Measurements from ENCODE around the gene IGHMBP2.

IGHMBP2 gene

DNA sequence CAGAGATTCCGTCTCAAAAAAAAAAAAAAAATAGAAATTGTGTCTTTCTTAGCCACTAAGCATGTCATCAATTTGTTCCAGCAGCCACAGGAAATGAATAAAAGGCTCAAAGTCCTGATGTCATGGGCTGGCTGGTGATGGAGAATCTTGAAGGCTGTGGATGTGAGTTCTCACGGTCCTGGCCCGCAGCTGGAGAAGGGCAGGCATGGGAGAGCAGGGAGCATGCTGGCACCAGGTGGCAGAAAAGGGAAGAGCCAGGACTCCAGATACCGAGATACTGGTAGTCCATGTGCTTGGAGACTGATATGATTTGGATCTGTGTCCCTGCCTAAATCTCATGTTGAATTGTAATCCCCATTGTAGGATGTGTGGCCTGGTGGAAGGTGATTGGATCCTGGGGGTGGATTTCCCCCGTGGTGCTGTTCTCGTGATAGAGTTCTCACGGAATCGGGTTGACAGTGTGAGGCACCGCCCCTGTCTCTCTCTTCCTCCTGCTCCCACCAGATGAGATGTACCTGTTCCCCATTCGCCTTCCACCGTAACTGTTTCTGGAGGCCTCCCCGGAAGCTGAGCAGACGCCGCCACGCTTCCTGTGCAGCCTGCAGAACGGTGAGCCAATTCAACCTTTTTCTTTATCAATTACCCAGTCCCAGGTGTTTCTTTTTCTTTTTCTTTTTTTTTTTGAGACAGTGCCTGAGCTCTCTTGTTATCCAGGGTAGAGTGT is 59.0 kb downstream of the IGHMBP2 start:
- TF ChIP-seq, protein P1, sequence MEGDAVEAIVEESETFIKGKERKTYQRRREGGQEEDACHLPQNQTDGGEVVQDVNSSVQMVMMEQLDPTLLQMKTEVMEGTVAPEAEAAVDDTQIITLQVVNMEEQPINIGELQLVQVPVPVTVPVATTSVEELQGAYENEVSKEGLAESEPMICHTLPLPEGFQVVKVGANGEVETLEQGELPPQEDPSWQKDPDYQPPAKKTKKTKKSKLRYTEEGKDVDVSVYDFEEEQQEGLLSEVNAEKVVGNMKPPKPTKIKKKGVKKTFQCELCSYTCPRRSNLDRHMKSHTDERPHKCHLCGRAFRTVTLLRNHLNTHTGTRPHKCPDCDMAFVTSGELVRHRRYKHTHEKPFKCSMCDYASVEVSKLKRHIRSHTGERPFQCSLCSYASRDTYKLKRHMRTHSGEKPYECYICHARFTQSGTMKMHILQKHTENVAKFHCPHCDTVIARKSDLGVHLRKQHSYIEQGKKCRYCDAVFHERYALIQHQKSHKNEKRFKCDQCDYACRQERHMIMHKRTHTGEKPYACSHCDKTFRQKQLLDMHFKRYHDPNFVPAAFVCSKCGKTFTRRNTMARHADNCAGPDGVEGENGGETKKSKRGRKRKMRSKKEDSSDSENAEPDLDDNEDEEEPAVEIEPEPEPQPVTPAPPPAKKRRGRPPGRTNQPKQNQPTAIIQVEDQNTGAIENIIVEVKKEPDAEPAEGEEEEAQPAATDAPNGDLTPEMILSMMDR (IDR thresholded peaks at IDR 0.05; ENCODE audit: insufficient read depth, low read depth, low read length, missing control alignments) = no peak
- DNase-seq (ENCODE audit: low read depth) = peak; percentile 38
- no peak overlapping the region for H3K4me3 ChIP-seq (ENCODE audit: low read depth, low read length)

DNA sequence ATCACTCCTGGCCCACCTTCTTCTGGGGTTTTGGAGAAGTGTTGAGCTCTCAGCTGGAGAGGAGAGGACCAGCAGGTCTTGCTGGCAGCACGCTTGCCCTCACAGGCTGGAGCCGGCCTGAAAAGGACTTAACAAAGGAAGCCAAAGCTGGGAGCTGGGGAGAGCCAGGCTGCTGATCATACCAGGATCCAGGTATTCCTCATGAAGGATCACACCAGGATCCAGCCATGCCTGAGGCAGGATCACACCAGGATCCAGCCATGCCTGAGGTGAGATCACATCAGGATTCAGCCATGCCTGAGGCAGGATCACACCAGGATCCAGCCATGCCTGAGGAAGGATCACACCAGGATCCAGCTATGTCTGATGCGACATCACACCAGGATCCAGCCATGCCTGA is 60.1 kb downstream of the IGHMBP2 start:
- TF ChIP-seq, protein P1 (IDR thresholded peaks at IDR 0.05; ENCODE audit: insufficient read depth, low read depth, low read length, missing control alignments) = no peak
- H3K4me3 ChIP-seq (ENCODE audit: low read depth, low read length) = no peak overlapping the region
- no peak for DNase-seq (ENCODE audit: low read depth)

DNA sequence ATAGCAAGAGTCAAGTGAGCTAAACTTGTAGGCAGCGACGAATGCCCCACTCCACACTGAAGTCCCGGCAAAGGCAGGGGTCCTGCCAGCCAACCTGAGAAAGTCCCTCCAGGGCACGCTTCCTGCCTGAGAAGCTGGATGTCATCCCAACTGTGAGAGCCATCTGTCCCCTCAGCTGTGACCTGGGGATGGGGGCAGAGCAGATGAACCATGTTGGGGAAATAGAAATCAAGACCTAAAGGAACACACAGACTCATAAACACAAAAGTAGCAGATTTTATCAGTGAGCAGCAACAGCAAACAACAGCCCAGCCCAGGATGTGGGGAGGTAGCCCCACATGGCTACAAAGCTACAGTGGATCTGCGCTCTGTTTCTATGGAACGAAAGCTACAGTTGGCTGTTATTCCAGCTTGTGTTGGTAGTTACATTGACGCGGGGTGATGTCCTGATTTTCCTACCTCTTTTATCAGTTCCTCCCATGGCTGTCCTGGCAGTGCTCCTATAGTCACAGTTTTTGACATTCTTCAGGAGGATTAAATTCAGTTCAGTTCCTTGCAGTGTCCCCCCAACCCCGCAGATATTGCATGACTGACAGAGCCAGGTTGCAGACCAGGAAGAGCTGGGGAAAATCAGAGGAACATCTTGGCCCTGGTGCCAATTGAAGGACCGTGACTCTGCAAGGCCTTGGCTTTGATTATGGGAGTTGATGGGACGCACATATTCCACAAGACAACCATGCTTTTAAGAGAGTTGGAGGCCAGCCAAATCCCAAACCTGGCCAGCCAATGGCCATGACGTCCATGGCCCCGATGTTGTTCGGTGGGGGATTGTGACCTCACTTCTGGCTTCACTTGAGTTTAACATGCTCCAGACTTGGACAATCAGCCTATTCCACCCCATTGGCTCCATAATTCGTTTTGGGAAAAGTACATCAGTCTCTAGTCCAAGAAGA is 62.5 kb downstream of the IGHMBP2 start:
- TF ChIP-seq, protein P1 (IDR thresholded peaks at IDR 0.05; ENCODE audit: insufficient read depth, low read depth, low read length, missing control alignments) = no peak
- no peak for DNase-seq (ENCODE audit: low read depth)

DNA sequence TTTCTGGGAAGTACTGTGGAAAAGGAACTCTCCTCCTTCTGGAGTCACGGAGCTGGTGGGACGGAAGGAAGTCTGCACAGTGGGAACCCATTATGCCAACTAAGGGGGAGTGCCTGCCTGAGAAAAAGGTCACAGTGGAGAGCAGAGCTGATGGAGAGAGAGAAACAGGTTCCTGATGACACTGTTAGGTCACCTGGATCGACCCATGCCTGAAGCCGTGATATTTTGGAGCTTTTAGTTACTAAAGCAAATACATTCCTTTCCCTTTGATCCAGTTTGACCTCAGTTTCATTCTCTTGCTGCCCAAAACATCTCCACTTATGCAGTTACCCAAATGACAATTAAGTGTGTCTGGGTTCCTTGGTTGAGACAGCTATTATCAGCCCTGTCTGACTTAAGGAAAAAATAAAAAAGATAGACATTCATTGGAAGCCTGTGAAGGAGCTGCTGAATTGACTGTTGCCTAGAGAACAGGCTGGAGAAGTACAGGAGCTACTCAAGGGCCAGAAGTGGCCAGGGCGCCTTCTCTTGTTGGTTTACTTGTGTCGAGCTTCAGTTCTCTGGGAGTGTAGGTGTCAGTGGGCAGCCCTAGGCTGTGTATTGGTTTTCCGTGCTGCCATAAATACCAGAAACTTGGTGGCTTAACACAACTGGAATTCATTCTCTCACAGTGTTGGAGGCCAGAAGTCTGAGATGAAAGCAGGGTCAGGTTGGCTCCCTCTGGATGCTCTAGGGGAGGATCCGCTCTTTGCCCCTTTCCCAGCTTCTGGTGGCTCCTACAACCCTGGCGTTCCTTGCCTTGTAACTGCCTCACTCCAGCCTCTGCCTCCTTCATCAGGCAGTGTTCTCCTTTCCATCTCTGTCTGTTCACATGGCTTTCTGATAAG is 63.4 kb downstream of the IGHMBP2 start:
- DNase-seq (ENCODE audit: low read depth) = no peak
- TF ChIP-seq, protein P1 (IDR thresholded peaks at IDR 0.05; ENCODE audit: insufficient read depth, low read depth, low read length, missing control alignments) = no peak

More for the DNA sequence above, 62.5 kb downstream of the IGHMBP2 start:
- no peak overlapping the region for H3K4me3 ChIP-seq (ENCODE audit: low read depth, low read length)

DNA sequence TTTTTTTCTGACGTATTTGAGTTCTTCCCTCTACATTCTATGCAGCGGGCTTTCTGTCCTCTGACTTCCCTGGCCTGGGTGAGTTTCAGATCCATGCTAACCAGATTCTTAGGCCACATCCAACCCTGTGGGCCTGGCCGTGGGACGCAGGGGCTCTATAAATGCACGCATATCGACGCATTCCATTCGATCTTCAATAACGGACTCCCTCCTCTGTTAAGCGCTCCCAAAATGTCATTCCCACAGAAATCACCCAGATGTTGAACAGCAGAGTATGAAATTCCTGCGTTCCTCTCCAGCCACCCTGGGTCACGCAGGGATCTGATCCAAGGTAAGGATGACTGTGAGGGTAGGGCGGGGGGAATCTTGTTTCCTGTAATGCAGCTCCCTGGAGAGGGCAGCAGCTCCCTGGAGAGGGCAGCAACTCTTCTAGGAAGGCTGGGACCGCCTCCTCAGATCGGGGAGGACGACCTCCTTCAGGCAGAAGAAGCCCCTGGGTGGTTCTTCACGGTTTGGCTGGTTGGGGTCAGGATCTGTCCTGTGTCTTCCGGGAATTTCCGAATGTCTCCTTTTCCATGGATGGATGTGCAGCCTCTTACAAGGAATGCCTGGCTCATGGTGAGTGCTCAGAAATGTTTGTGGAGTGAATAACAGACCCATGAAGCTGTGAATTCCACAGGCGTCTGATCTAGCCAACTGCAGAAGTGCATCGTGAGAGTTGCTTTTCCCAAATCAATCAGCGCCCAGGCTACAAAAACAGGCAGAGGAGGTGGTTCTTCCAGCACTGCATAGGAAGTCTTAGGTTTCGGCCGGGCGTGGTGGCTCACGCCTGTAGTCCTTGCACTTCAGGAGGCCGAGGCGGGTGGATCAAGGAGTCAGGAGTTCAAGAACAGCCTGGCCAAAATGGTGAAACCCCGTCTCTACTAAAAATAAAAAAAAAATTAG is 64.9 kb downstream of the IGHMBP2 start:
- no peak for DNase-seq (ENCODE audit: low read depth)
- no peak overlapping the region for H3K4me3 ChIP-seq (ENCODE audit: low read depth, low read length)
- TF ChIP-seq, protein P1 (IDR thresholded peaks at IDR 0.05; ENCODE audit: insufficient read depth, low read depth, low read length, missing control alignments) = no peak

More for the DNA sequence above, 63.4 kb downstream of the IGHMBP2 start:
- H3K4me3 ChIP-seq (ENCODE audit: low read depth, low read length) = no peak overlapping the region
